HS-5 (cell line): ENCODE data around the gene NR1H2.

Experiments
- DNase-seq: peaks from one replicate; pipeline ENCODE4 v3.0.0-alpha.2; 2012; ENCODE audit warnings: low read depth

NR1H2 gene

GRCh38 chr19:50402544-50403301 lies 26.5 kb downstream of the NR1H2 start:
- no peak for DNase-seq

GRCh38 chr19:50406156-50406820 lies 30.0 kb downstream of the NR1H2 start:
- DNase-seq, result no peak

GRCh38 chr19:50406829-50407228 lies 30.6 kb downstream of the NR1H2 start:
- DNase-seq, result no peak

DNA sequence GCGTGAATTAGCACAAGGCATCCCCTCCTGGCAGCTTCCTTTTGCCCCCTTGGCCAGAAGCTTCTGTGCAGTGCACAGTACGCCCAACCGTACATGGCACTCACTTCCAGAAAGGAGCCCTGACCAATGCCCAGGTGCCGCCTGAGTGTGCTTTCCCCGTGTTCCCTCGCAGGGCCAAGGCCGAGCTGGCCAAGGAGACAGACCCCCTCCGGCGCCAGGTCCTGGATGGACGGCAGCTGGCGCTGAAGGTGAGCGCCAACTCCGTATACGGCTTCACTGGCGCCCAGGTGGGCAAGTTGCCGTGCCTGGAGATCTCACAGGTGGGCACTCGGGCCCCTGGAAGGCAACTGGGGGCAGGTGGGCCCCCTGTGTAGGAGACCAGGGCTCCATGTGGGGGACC lies 33.1 kb downstream of the NR1H2 start:
- DNase-seq, result no peak

GRCh38 chr19:50410109-50410508 lies 33.9 kb downstream of the NR1H2 start:
- no peak for DNase-seq

- no peak for DNase-seq
Observed at GRCh38 chr19:50412419-50412818, 36.2 kb downstream of the NR1H2 start.

GRCh38 chr19:50413096-50413495 lies 36.8 kb downstream of the NR1H2 start:
- DNase-seq, result no peak

GRCh38 chr19:50413531-50413930 lies 37.3 kb downstream of the NR1H2 start:
- DNase-seq, result no peak

- DNase-seq, result no peak
Observed at GRCh38 chr19:50414864-50415660, 38.8 kb downstream of the NR1H2 start.

DNA sequence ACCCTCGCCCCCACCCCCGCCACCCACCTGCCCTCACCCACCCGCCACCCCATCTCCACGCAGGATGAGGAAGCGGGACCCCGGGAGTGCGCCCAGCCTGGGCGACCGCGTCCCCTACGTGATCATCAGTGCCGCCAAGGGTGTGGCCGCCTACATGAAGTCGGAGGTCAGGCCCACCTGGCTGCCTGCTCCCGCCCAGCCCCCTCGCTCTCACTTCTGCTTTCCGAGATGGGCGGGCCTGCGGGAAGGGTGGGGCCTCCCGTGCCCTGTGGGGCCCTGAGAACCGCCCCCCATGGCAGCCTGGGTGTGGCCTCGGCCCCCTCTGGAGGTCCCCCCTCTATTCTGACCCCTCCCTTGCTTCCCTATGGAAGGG lies 39.4 kb downstream of the NR1H2 start:
- no peak for DNase-seq

GRCh38 chr19:50416034-50416977 lies 40.0 kb downstream of the NR1H2 start:
- DNase-seq, result no peak

- DNase-seq, result no peak
Observed at GRCh38 chr19:50417111-50418081, 41.1 kb downstream of the NR1H2 start.

- DNase-seq, result no peak
Observed at GRCh38 chr19:50418176-50419021, 42.1 kb downstream of the NR1H2 start, which contains the start of gene SPIB. SPIB (plus strand) TSS chr19:50418938; CDS start chr19:50418963, 25 bp downstream.

DNA sequence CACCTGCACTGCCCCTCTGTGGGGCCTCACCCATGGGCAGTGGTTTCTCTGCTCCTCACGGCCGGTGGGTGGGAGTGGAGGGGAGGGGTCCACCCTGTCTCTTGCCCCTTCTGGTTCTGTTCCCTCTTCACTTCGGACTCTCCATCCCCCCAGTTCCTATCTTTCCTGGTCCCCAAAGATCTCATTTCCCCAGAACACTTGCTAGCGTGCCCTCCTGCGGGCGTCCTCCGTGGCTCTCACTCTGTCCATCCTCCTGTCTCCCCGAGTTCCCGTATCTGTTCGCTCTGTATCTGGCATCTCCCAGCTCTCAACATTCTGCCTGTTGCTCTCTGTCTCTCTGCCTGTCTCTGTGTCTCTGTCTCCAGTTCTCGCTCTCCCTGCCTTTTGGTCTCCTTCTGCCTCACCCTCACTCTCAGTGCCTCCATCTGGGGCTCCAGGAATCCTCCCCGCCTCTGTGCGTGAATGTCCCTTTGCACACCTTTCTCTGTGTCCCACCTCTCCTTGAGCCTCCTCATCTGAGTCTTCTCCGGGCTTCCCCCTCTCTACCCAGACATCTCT lies 42.8 kb downstream of the NR1H2 start:
- DNase-seq, result no peak

- no peak for DNase-seq
Observed at GRCh38 chr19:50419580-50420035, 43.4 kb downstream of the NR1H2 start.

GRCh38 chr19:50420127-50420526 lies 43.9 kb downstream of the NR1H2 start:
- DNase-seq, result no peak

GRCh38 chr19:50420808-50421207 lies 44.6 kb downstream of the NR1H2 start:
- no peak for DNase-seq

DNA sequence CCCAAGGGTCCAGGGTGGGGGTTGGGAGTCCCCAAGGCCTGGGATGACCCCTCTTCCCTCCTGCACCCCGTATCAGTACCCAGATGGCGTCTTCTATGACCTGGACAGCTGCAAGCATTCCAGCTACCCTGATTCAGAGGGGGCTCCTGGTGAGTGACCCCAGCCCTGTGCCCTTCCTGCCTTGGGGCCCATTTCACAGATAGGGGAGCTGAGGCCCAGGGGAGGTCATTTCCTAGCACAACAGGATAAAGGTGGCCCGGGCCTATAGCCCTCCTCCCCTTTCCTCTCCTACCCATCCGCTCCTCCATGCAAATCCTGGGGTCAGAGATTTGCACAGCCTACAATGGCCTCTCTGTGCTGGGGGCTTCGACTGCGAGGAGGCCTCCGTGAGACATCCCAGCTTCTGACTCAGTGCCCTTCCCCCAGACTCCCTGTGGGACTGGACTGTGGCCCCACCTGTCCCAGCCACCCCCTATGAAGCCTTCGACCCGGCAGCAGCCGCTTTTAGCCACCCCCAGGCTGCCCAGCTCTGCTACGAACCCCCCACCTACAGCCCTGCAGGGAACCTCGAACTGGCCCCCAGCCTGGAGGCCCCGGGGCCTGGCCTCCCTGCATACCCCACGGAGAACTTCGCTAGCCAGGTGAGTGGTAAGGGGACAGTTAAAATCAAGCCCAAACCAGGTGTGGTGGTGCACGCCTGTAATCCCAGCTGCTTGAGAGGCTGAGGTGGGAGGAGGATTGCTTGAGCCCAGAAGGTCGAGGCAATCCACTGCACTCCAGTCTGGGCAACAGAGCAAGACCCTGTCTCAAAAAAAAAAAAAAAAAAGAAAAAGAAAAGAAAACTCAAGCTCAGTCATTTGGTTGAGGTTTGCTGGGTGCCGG lies 46.4 kb downstream of the NR1H2 start:
- no peak for DNase-seq
